HCT116 (cell line): ENCODE data around the gene GIPC3. TPM values are rescaled to one million over a fixed set of nuclear protein-coding genes. Genes with fewer than 3 reads are reported as not detected.

ENCODE experiments used
- ATAC-seq: fragments of 200-7000 bp; cut with Tn5 transposase; 2 replicates; pipeline ENCODE4 v1.9.1; 2020; ENCODE audit warnings: mild to moderate bottlenecking, moderate library complexity
- BruUV-seq: library from RNA; stranded (reverse); fragments of 400-500 nt; replicated peaks from 2 replicates; lab custom pipeline; 2021; lab: Mats Ljungman, UMichigan
- CTCF ChIA-PET: fragments of 300-600 bp; sonication (Branson Sonifier 250); formaldehyde crosslinking; loops from one replicate; lab custom pipeline; 2021; ENCODE audit warnings: antibody characterized with exemption; lab: Charles Lee
- POLR2A ChIA-PET: fragments of 300-600, 350-600 bp; sonication (Branson Sonifier 250); formaldehyde crosslinking; loops from one replicate; lab custom pipeline; 2021; ENCODE audit warnings: antibody characterized with exemption; lab: Charles Lee
- RAD21 ChIA-PET, 2 experiments: fragments of 300-600 bp; sonication (Branson Sonifier 250); formaldehyde crosslinking; loops; one replicate each; lab custom pipeline; 2023; ENCODE audit warnings: low total read pairs in 2 of 2; ENCODE audit not compliant: uncharacterized antibody in 2 of 2, unreplicated experiment in 2 of 2, low non-redundant PET in 1 of 2; lab: Charles Lee
- DNase-seq: peaks from one replicate; pipeline ENCODE4 v3.0.0-alpha.2; 2010; ENCODE audit warnings: low read depth, low spot score
- H2AFZ ChIP-seq: fragments of 200-600 bp; shearing (Covaris generic), sonication (generic); 2 replicates; pipeline ENCODE4 v1.6.1; 2017; ENCODE audit warnings: low read depth, mixed run types, mixed read lengths, antibody characterized with exemption, low read length; ENCODE audit not compliant: poor library complexity, severe bottlenecking
- H3K27ac ChIP-seq: 2 replicates; pipeline ENCODE4 v1.5.1; 2012; ENCODE audit warnings: low read depth, low read length
- H3K27me3 ChIP-seq: fragments of 200-600 bp; sonication (generic); 2 replicates; pipeline ENCODE4 v1.6.1; 2016; ENCODE audit warnings: mixed run types, low read length, mixed read lengths; ENCODE audit not compliant: insufficient read depth
- H3K36me3 ChIP-seq, 2 experiments: fragments of 200-500 bp in 1 of 2; fragments of 200-600 bp in 1 of 2; sonication (Bioruptor generic) in 1 of 2; sonication (generic) in 1 of 2; 2 replicates each; pipeline versions ENCODE4 v1.5.1 to v1.6.1; 2014 to 2016; ENCODE audit warnings: low read length in 2 of 2, inconsistent platforms in 1 of 2, mixed read lengths in 1 of 2, mixed run types in 1 of 2; ENCODE audit not compliant: insufficient read depth in 2 of 2, control insufficient read depth in 1 of 2
- H3K4me1 ChIP-seq, 2 experiments: fragments of 200-600 bp in 1 of 2; sonication (generic) in 1 of 2; 2 replicates each; pipeline versions ENCODE4 v1.5.1 to v1.6.1; 2012 to 2017; ENCODE audit warnings: low read length in 2 of 2, inconsistent platforms in 1 of 2, mild to moderate bottlenecking in 1 of 2, mixed read lengths in 1 of 2, mixed run types in 1 of 2, moderate library complexity in 1 of 2; ENCODE audit not compliant: insufficient read depth in 2 of 2, control insufficient read depth in 1 of 2
- H3K4me2 ChIP-seq: fragments of 200-600 bp; sonication (generic); 2 replicates; pipeline ENCODE4 v1.6.1; 2017; ENCODE audit warnings: mixed run types, low read length, mixed read lengths
- H3K4me3 ChIP-seq, 2 experiments: fragments of 200-600 bp in 1 of 2; sonication (generic) in 1 of 2; replicated peaks in 1 of 2; 2 replicates each; pipeline ENCODE4 v1.5.1; 2011 to 2016; ENCODE audit warnings: low read length in 2 of 2, control low read depth in 1 of 2, low read depth in 1 of 2, mild to moderate bottlenecking in 1 of 2, mixed read lengths in 1 of 2, mixed run types in 1 of 2
- H3K79me2 ChIP-seq: fragments of 200-600 bp; sonication (generic); 2 replicates; pipeline ENCODE4 v1.6.1; 2017; ENCODE audit warnings: mild to moderate bottlenecking, mixed run types, low read length, moderate library complexity, mixed read lengths; ENCODE audit not compliant: insufficient read depth
- H3K9ac ChIP-seq: fragments of 200-600 bp; sonication (generic); 2 replicates; pipeline ENCODE4 v1.6.1; 2016; ENCODE audit warnings: low read length, mixed read lengths
- H3K9me2 ChIP-seq: fragments of 200-600 bp; sonication (generic), shearing (Covaris generic); 2 replicates; pipeline ENCODE4 v1.6.1; 2017; ENCODE audit warnings: mixed run types, mild to moderate bottlenecking, moderate library complexity; ENCODE audit not compliant: insufficient read depth
- H3K9me3 ChIP-seq, 2 experiments: fragments of 200-500 bp in 1 of 2; fragments of 200-600 bp in 1 of 2; sonication (Bioruptor generic) in 1 of 2; sonication (generic) in 1 of 2; 2 replicates each; pipeline ENCODE4 v1.6.1; 2014 to 2017; ENCODE audit warnings: low read length in 2 of 2, mixed read lengths in 2 of 2, inconsistent platforms in 1 of 2, low read depth in 1 of 2, mild to moderate bottlenecking in 1 of 2, mixed run types in 1 of 2, moderate library complexity in 1 of 2; ENCODE audit not compliant: control insufficient read depth in 1 of 2, insufficient read depth in 1 of 2
- H4K20me1 ChIP-seq: fragments of 200-600 bp; sonication (generic), shearing (Covaris generic); 2 replicates; pipeline ENCODE4 v1.6.1; 2017; ENCODE audit warnings: mixed run types, mild to moderate bottlenecking, moderate library complexity; ENCODE audit not compliant: insufficient read depth
- ATF3 ChIP-seq: IDR thresholded peaks from 2 replicates; pipeline ENCODE4 v1.6.1; 2012
- CBX3 ChIP-seq: IDR thresholded peaks from 2 replicates; pipeline ENCODE4 v1.6.1; 2012; ENCODE audit warnings: low read depth
- CEBPB ChIP-seq: IDR thresholded peaks from 2 replicates; pipeline ENCODE4 v1.6.1; 2012; ENCODE audit warnings: low read depth
- CTCF ChIP-seq, 3 experiments: fragments of 200-600 bp in 1 of 3; sonication (generic) in 1 of 3; IDR thresholded peaks in 2 of 3; conservative IDR thresholded peaks in 1 of 3; 2 replicates each; pipeline ENCODE4 v1.5.1; 2012 to 2017; ENCODE audit warnings: low read depth in 2 of 3, low read length in 2 of 3, antibody characterized with exemption in 1 of 3, borderline replicate concordance in 1 of 3, control low read depth in 1 of 3, mild to moderate bottlenecking in 1 of 3, mixed read lengths in 1 of 3, mixed run types in 1 of 3, moderate library complexity in 1 of 3; ENCODE audit not compliant: insufficient read depth in 1 of 3
- EGR1 ChIP-seq: IDR thresholded peaks from 2 replicates; pipeline ENCODE4 v1.6.1; 2012; ENCODE audit warnings: low read depth
- ELF1 ChIP-seq: IDR thresholded peaks from 2 replicates; pipeline ENCODE4 v1.6.1; 2012; ENCODE audit warnings: low read depth, borderline replicate concordance
- EZH2phosphoT487 ChIP-seq: fragments of 200-600 bp; IDR thresholded peaks from 2 replicates; pipeline ENCODE4 v1.6.1; 2018; ENCODE audit warnings: antibody characterized with exemption, borderline replicate concordance
- FOSL1 ChIP-seq: IDR thresholded peaks from 2 replicates; pipeline ENCODE4 v1.6.1; 2012; ENCODE audit warnings: low read depth
- SRF ChIP-seq: IDR thresholded peaks from 2 replicates; pipeline ENCODE4 v1.6.1; 2012; ENCODE audit warnings: low read depth
- TCF7L2 ChIP-seq: IDR thresholded peaks from 2 replicates; pipeline ENCODE4 v1.7.0; 2011; ENCODE audit warnings: borderline replicate concordance, inconsistent platforms; ENCODE audit not compliant: insufficient read depth, insufficient read length; ENCODE audit errors: extremely low read depth
- YY1 ChIP-seq: IDR thresholded peaks from 2 replicates; pipeline ENCODE4 v1.6.1; 2011; ENCODE audit warnings: low read length, low read depth, moderate library complexity, mild to moderate bottlenecking; ENCODE audit not compliant: insufficient replicate concordance; ENCODE audit errors: extremely low read depth
- ZFX ChIP-seq: fragments of 450-650 bp; IDR thresholded peaks from 2 replicates; pipeline ENCODE4 v1.6.1; 2017
- ZNF274 ChIP-seq: fragments of 200-500 bp; sonication (Bioruptor generic); IDR thresholded peaks from 2 replicates; pipeline ENCODE4 v1.6.1; 2014; ENCODE audit warnings: mild to moderate bottlenecking, low read depth, low read length, inconsistent platforms
- intact Hi-C: fragments of 100-400 bp; cut with micrococcal nuclease; formaldehyde crosslinking; loops from 2 replicates; pipeline ENCODE4 v1.10.0; 2022
- total RNA-seq: library from RNA; stranded (reverse); gene quantifications from one replicate; pipeline ENCODE4 v1.2.1, GENCODE V29; 2021; ENCODE audit not compliant: unreplicated experiment
- TF ChIP-seq, protein P1 (sequence below): IDR thresholded peaks from 2 replicates; pipeline ENCODE4 v1.6.1; 2012
- TF ChIP-seq, protein P2 (sequence below): IDR thresholded peaks from 2 replicates; pipeline ENCODE4 v1.6.1; 2011; ENCODE audit warnings: mild to moderate bottlenecking, low read length, moderate library complexity; ENCODE audit not compliant: insufficient replicate concordance; ENCODE audit errors: extremely low read depth

GIPC3 gene
- total RNA-seq, 1 experiment from 2014 or later = not detected

GRCh38 chr19:3615524-3616135, 30.4 kb downstream of the GIPC3 start:
- intact Hi-C loops = no loop called here
- ChIA-PET CTCF (no interaction called here), POLR2A (no interaction called here)

More at GRCh38 chr19:3615524-3616135, 30.4 kb downstream of the GIPC3 start:
- Histone ChIP-seq H4K20me1 (no peaks in the 10 kb centered on the region), H2AFZ (no peak overlapping the region), H3K27ac (no peak overlapping the region; the same call in 1 of the 2 replicates), H3K4me2 (no peak overlapping the region), H3K9me2 (no peaks in the 10 kb centered on the region), H3K36me3 (peaks cover 0 to 7% of the 10 kb centered on the region in 2 experiments; a peak in 2 of 4 replicates), H3K4me1 (no peaks in the 10 kb centered on the region), H3K4me3 (no peak overlapping the region), H3K27me3 (no peaks in the 10 kb centered on the region), H3K9me3 (no peaks in the 10 kb centered on the region), H3K9ac (no peak overlapping the region), H3K79me2 (no peaks in the 10 kb centered on the region)
- DNase-seq (no peak), ATAC-seq (no peak)
- TF ChIP-seq CBX3 = no peak
- no peak for TF ChIP-seq ZNF274
- no peak for TF ChIP-seq CEBPB
- TF ChIP-seq ELF1 = no peak
- TF ChIP-seq ATF3 = no peak
- TF ChIP-seq ZFX = no peak
- TF ChIP-seq, protein P1, sequence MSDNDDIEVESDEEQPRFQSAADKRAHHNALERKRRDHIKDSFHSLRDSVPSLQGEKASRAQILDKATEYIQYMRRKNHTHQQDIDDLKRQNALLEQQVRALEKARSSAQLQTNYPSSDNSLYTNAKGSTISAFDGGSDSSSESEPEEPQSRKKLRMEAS = no peak
- no peak for TF ChIP-seq FOSL1
- TF ChIP-seq YY1 = no peak
- no peak for TF ChIP-seq EGR1
- TF ChIP-seq SRF = no peak
- no peak for TF ChIP-seq TCF7L2
- no peak for TF ChIP-seq EZH2phosphoT487
- TF ChIP-seq, protein P2, sequence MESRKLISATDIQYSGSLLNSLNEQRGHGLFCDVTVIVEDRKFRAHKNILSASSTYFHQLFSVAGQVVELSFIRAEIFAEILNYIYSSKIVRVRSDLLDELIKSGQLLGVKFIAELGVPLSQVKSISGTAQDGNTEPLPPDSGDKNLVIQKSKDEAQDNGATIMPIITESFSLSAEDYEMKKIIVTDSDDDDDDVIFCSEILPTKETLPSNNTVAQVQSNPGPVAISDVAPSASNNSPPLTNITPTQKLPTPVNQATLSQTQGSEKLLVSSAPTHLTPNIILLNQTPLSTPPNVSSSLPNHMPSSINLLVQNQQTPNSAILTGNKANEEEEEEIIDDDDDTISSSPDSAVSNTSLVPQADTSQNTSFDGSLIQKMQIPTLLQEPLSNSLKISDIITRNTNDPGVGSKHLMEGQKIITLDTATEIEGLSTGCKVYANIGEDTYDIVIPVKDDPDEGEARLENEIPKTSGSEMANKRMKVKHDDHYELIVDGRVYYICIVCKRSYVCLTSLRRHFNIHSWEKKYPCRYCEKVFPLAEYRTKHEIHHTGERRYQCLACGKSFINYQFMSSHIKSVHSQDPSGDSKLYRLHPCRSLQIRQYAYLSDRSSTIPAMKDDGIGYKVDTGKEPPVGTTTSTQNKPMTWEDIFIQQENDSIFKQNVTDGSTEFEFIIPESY = no peak
- TF ChIP-seq CTCF (IDR thresholded peaks at IDR 0.05 in 2 of 3, conservative IDR thresholded peaks at IDR 0.05 in 1 of 3; ENCODE audit: borderline replicate concordance in 1 of 3, insufficient read depth in 1 of 3, low read depth in 2 of 3, low read length in 2 of 3) = no peak
- no TSS peak for BruUV-seq
- RAD21 ChIA-PET = no interaction called here
